Measurements from ENCODE around the gene ZNF32.
"Not testable (repeated sequence)": the region's sequence is repeated elsewhere in the genome, so short reads cannot be mapped to it uniquely, and the experiment has no call there.

The ZNF32 gene

GRCh38 chr10:43679509-43679908 is 30.8 kb upstream of the ZNF32 start:
- DNase-seq, result no peak

- DNase-seq, result no peak
These were observed 30.0 kb upstream of the ZNF32 start for GRCh38 chr10:43678654-43679053.

- no peak for DNase-seq
These were observed 28.2 kb upstream of the ZNF32 start for GRCh38 chr10:43676901-43677300.

GRCh38 chr10:43676331-43676730 is 27.6 kb upstream of the ZNF32 start:
- DNase-seq, result no peak

- no peak for DNase-seq
These were observed 26.0 kb upstream of the ZNF32 start for GRCh38 chr10:43674553-43675210.

- DNase-seq, result no peak
These were observed 24.8 kb upstream of the ZNF32 start for GRCh38 chr10:43673471-43673870.

GRCh38 chr10:43671659-43672531 is 23.2 kb upstream of the ZNF32 start:
- peak; percentile 47 to 68 for DNase-seq

- DNase-seq, result no peak
These were observed 20.7 kb upstream of the ZNF32 start for GRCh38 chr10:43669386-43669785.

- DNase-seq, result no peak
These were observed 19.2 kb upstream of the ZNF32 start for GRCh38 chr10:43667761-43668386.

- no peak for DNase-seq
These were observed 18.6 kb upstream of the ZNF32 start for GRCh38 chr10:43667317-43667731.

- DNase-seq, result no peak
These were observed 17.9 kb upstream of the ZNF32 start for GRCh38 chr10:43666552-43666951.

- no peak for DNase-seq
These were observed 16.4 kb upstream of the ZNF32 start for GRCh38 chr10:43665054-43665453.

- no peak for DNase-seq
These were observed 9.5 kb upstream of the ZNF32 start for GRCh38 chr10:43658227-43658626.

- no peak for DNase-seq
These were observed 6.6 kb upstream of the ZNF32 start for GRCh38 chr10:43655311-43655710.

- DNase-seq, result no peak
These were observed 5.1 kb upstream of the ZNF32 start for GRCh38 chr10:43653746-43654145.

- DNase-seq, result no peak
These were observed 473 bp upstream of the ZNF32 start for GRCh38 chr10:43649185-43649523.

- DNase-seq, result no peak
These were observed 635 bp downstream of the ZNF32 start for GRCh38 chr10:43648095-43648397.

GRCh38 chr10:43647576-43647975 is 1.1 kb downstream of the ZNF32 start:
- no peak for DNase-seq

GRCh38 chr10:43645866-43646265 is 2.8 kb downstream of the ZNF32 start:
- DNase-seq, result no peak

GRCh38 chr10:43644252-43644651 is 4.4 kb downstream of the ZNF32 start:
- no peak for DNase-seq

- no peak for DNase-seq
These were observed 8.1 kb downstream of the ZNF32 start for GRCh38 chr10:43640603-43641002.

- not testable (repeated sequence) for DNase-seq
These were observed 12.9 kb downstream of the ZNF32 start for GRCh38 chr10:43635816-43636215.

GRCh38 chr10:43628956-43629355 is 19.7 kb downstream of the ZNF32 start:
- no peak for DNase-seq

- no peak for DNase-seq
These were observed 20.7 kb downstream of the ZNF32 start for GRCh38 chr10:43627942-43628341.

Measured in CD4-positive, alpha-beta T cell treated with Interleukin-4 for 1 hour (primary cell).